K562 (cell line): ENCODE results near the gene FASTK. TPM values are rescaled to one million over a fixed set of nuclear protein-coding genes. Genes with fewer than 3 reads are reported as not detected.
A peak's percentile ranks its signal among the peaks of the same experiment; 100 is the strongest.

Experiments used
- ARID3A ChIP-seq: IDR thresholded peaks from 2 replicates; pipeline ENCODE4 v1.6.1; 2012; ENCODE audit warnings: low read depth, low read length, improper control_type of control experiment, borderline replicate concordance
- CBFA2T3 ChIP-seq: fragments of 450-650 bp; IDR thresholded peaks from 2 replicates; pipeline ENCODE4 v1.6.1; 2017
- ETS1 ChIP-seq: conservative IDR thresholded peaks from 2 replicates; pipeline ENCODE4 v1.6.1; 2011; ENCODE audit warnings: low read depth, mild to moderate bottlenecking, low read length; ENCODE audit not compliant: control insufficient read depth
- ETV6 ChIP-seq, 3 experiments: fragments of 150-350 bp in 1 of 3; sonication (generic) in 1 of 3; formaldehyde crosslinking in 1 of 3; IDR thresholded peaks; 2 replicates each; pipeline versions ENCODE4 v1.6.1 to v1.8.0; 2014 to 2022; ENCODE audit warnings: borderline replicate concordance in 2 of 3, low read depth in 2 of 3, antibody characterized with exemption in 1 of 3, low read length in 1 of 3, mild to moderate bottlenecking in 1 of 3, missing genetic modification reagents in 1 of 3
- KLF1 ChIP-seq: fragments of 450-650 bp; IDR thresholded peaks from 2 replicates; pipeline ENCODE4 v1.6.1; 2016; ENCODE audit warnings: missing genetic modification characterization, missing compliant biosample characterization
- MCM2 ChIP-seq: fragments of 450-650 bp; IDR thresholded peaks from 2 replicates; pipeline ENCODE4 v1.6.1; 2017; ENCODE audit warnings: low read depth, mild to moderate bottlenecking
- NEUROD1 ChIP-seq: fragments of 150-350 bp; IDR thresholded peaks from 2 replicates; pipeline ENCODE4 v1.6.1; 2014; ENCODE audit warnings: borderline replicate concordance, low read length, low read depth; ENCODE audit not compliant: partially characterized antibody
- NONO ChIP-seq, 2 experiments: fragments of 200-400 bp in 1 of 2; fragments of 450-650 bp in 1 of 2; formaldehyde crosslinking in 1 of 2; IDR thresholded peaks; 2 replicates each; pipeline ENCODE4 v1.6.1; 2017; ENCODE audit warnings: low read depth in 2 of 2, mild to moderate bottlenecking in 2 of 2, moderate library complexity in 2 of 2, low read length in 1 of 2
- SMAD3 ChIP-seq: fragments of 450-650 bp; formaldehyde crosslinking; conservative IDR thresholded peaks from 2 replicates; pipeline ENCODE4 v1.4.0; 2020; ENCODE audit warnings: mild to moderate bottlenecking
- SMARCC2 ChIP-seq: fragments of 450-650 bp; IDR thresholded peaks from 2 replicates; pipeline ENCODE4 v1.6.1; 2017; ENCODE audit warnings: antibody characterized with exemption, moderate library complexity, mild to moderate bottlenecking, low read depth
- SOX6 ChIP-seq: fragments of 450-650 bp; IDR thresholded peaks from 2 replicates; pipeline ENCODE4 v1.6.1; 2014; ENCODE audit warnings: mild to moderate bottlenecking
- SP2 ChIP-seq: IDR thresholded peaks from 2 replicates; pipeline ENCODE4 v1.6.1; 2011; ENCODE audit warnings: mild to moderate bottlenecking, low read depth, low read length, moderate library complexity; ENCODE audit not compliant: poor library complexity, severe bottlenecking; ENCODE audit errors: extremely low read depth
- SREBF2 ChIP-seq: sonication (generic); formaldehyde crosslinking; IDR thresholded peaks from 2 replicates; pipeline ENCODE4 v1.4.0; 2020; ENCODE audit warnings: mild to moderate bottlenecking, missing genetic modification reagents
- SRF ChIP-seq, 2 experiments: fragments of 250-450, 450-650 bp in 1 of 2; sonication (Bioruptor Pico) in 1 of 2; sonication (generic) in 1 of 2; formaldehyde crosslinking; IDR thresholded peaks; 2 replicates each; pipeline versions ENCODE4 v1.5.0 to v1.5.1; 2020 to 2022; ENCODE audit warnings: mild to moderate bottlenecking in 1 of 2, missing genetic modification reagents in 1 of 2
- TEAD2 ChIP-seq: fragments of 450-650 bp; IDR thresholded peaks from 2 replicates; pipeline ENCODE4 v1.6.1; 2016; ENCODE audit warnings: missing genetic modification characterization, control low read depth, missing compliant biosample characterization
- THAP12 ChIP-seq: fragments of 250-450 bp; sonication (Bioruptor Pico); IDR thresholded peaks from 2 replicates; pipeline ENCODE4 v1.9.0; 2021; ENCODE audit warnings: mild to moderate bottlenecking, inconsistent platforms
- U2AF1 ChIP-seq: fragments of 200-400 bp; formaldehyde crosslinking; optimal IDR thresholded peaks from 2 replicates; pipeline ENCODE3; 2017; ENCODE audit warnings: mild to moderate bottlenecking, low read depth, low read length, moderate library complexity
- ZC3H8 ChIP-seq: fragments of 450-650 bp; IDR thresholded peaks from 2 replicates; pipeline ENCODE4 v1.6.1; 2017
- ZNF12 ChIP-seq: sonication (generic); formaldehyde crosslinking; IDR thresholded peaks from 2 replicates; pipeline ENCODE4 v1.4.0; 2020; ENCODE audit warnings: mild to moderate bottlenecking, missing genetic modification reagents
- ZNF165 ChIP-seq: fragments of 250-450 bp; sonication (Bioruptor Pico); IDR thresholded peaks from 2 replicates; pipeline ENCODE4 v1.4.0; 2020; ENCODE audit warnings: borderline replicate concordance
- ZSCAN29 ChIP-seq: fragments of 450-650 bp; IDR thresholded peaks from 2 replicates; pipeline ENCODE4 v1.6.1; 2017
- ZZZ3 ChIP-seq: fragments of 450-650 bp; IDR thresholded peaks from 2 replicates; pipeline ENCODE4 v1.6.1; 2016; ENCODE audit warnings: antibody characterized with exemption, mild to moderate bottlenecking, moderate library complexity
- polyA plus RNA-seq, 8 experiments: library from polyadenylated mRNA; depleted of rRNA in 4 of 8; stranded (reverse) in 5 of 8; unstranded in 3 of 8; fragments of >200 nt; fragmentation: Nextera tagmentation in 2 of 8; fragmentation: Illumina TruSeq in 1 of 8; extraction: Ambion mirVana in 2 of 8; extraction: Trizol in 1 of 8; gene quantifications; 2 replicates each; pipeline versions ENCODE4 v1.2.1 to v1.2.3, GENCODE V29; 2011 to 2014; ENCODE audit warnings: inconsistent platforms in 1 of 8, missing spikeins in 1 of 8
- total RNA-seq, 7 experiments: library from RNA; depleted of rRNA in 6 of 7; stranded (reverse); fragments of >200 nt in 6 of 7; fragmentation: Illumina TruSeq in 2 of 7; extraction: Trizol in 2 of 7; gene quantifications; 2 replicates each; pipeline versions ENCODE4 v1.2.1 to v1.2.3, GENCODE V29; 2011 to 2021; ENCODE audit warnings: low replicate concordance in 1 of 7

The FASTK gene
- total and polyA plus RNA-seq, 9 of the 15 experiments (the other 6 are each of a cell fraction or from before 2014, with no cell fraction given), result 0.51 to 150 (median 48.2) TPM

GRCh38 chr7:151028131-151028947, 52.3 kb downstream of the FASTK start, which contains the start of gene ABCB8 (continued):
- TF ChIP-seq ARID3A (peak; percentile 100), KLF1 (tag) (peak; percentile 97), ZC3H8 (no peak), THAP12 (CRISPR knock-in tag) (peak; percentile 50; the same call in 1 of the 2 replicates), SMARCC2 (no peak), SRF (CRISPR knock-in tag; IDR thresholded peaks at IDR 0.05) (peak in 1 of 2 experiments; percentile 72; a peak in 2 of 4 replicates), SREBF2 (CRISPR knock-in tag) (peak; percentile 18; the same call in 1 of the 2 replicates), NEUROD1 (peak; percentile 99), U2AF1 (no peak), ZNF12 (CRISPR knock-in tag) (no peak), SP2 (peak; percentile 96), NONO (IDR thresholded peaks at IDR 0.05; ENCODE audit: low read depth in 2 of 2, low read length in 1 of 2) (peak in 1 of 2 experiments; percentile 55; a peak in 2 of 4 replicates), ETS1 (peak; percentile 98), ETV6 (IDR thresholded peaks at IDR 0.05; ENCODE audit: borderline replicate concordance in 1 of 2, low read depth in 2 of 2, low read length in 1 of 2) (0 out of 4 replicates have a peak, but pooled peaks of 1 of the 2 experiments have one; percentile 12), ETV6 (CRISPR knock-in tag; IDR thresholded peaks at IDR 0.05; ENCODE audit: borderline replicate concordance) (0 out of 2 replicates have a peak, but pooled peaks have one; percentile 48), CBFA2T3 (0 out of 2 replicates have a peak, but pooled peaks have one; percentile 16), ZSCAN29 (no peak), ZNF165 (CRISPR knock-in tag) (no peak), ZZZ3 (no peak), TEAD2 (peak; percentile 69; the same call in 1 of the 2 replicates), MCM2 (no peak), SMAD3 (CRISPR knock-in tag) (no peak; the same call in 1 of the 2 replicates), SOX6 (peak; percentile 63; the same call in 1 of the 2 replicates)
